Astrocyte (in vitro differentiated cells and primary cell): ENCODE measurements around the gene SCYL1.

Experiments
- CTCF ChIP-seq: IDR thresholded peaks from 2 replicates; pipeline ENCODE4 v1.5.1; 2011; ENCODE audit warnings: low read depth, mild to moderate bottlenecking, inconsistent platforms, low read length, moderate library complexity; ENCODE audit not compliant: insufficient read depth
- EZH2 ChIP-seq: IDR thresholded peaks from 2 replicates; pipeline ENCODE4 v1.6.1; 2012; ENCODE audit warnings: mild to moderate bottlenecking, low read length, inconsistent platforms; ENCODE audit not compliant: insufficient read depth

DNA sequence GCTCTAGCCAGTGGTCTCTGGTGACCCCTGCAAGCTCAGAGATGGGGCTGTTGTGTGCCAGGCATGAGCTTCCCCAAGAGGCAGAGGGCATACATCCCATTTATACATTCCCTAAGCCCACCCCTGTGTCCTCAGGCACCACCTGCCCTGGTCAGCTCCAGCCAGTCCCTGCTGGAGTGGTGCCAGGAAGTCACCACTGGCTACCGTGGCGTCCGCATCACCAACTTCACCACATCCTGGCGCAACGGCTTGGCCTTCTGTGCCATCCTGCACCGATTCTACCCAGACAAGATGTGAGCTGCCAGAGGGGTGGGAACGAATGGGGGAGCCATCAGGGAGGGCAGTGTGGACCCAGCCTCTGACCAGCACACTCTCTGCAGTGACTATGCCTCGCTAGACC, 59.2 kb downstream of the SCYL1 start:
- TF ChIP-seq EZH2 (no peak), CTCF (no peak)
